Activated T-cell treated with anti-CD3 and anti-CD28 coated beads for 1 hour (primary cell): ENCODE results near the gene VKORC1.

Source experiments
- DNase-seq: peaks from one replicate; pipeline ENCODE4 v3.0.0-alpha.2; 2020; ENCODE audit warnings: low read depth

VKORC1 gene

DNA sequence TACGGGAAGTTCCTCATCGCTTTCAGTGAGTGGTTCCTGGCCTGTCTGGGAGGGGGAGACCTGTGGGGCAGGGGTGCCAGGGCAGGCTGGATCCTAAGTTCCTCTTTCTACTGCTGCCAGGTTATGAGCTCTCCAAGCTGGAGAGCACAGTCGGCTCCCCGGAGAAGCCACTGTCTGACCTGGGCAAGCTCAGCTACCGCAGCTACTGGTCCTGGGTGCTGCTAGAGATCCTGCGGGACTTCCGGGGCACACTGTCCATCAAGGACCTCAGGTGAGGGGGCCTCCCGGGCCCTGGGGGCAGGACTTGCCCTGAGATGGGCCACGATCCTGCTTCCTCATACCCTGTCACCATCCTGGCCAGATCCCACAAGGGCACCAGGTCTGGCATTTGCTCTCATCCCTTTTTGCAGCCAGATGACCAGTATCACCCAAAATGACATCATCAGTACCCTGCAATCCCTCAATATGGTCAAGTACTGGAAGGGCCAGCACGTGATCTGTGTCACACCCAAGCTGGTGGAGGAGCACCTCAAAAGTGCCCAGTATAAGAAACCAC lies 35.8 kb upstream of the VKORC1 start:
- no peak for DNase-seq

DNA sequence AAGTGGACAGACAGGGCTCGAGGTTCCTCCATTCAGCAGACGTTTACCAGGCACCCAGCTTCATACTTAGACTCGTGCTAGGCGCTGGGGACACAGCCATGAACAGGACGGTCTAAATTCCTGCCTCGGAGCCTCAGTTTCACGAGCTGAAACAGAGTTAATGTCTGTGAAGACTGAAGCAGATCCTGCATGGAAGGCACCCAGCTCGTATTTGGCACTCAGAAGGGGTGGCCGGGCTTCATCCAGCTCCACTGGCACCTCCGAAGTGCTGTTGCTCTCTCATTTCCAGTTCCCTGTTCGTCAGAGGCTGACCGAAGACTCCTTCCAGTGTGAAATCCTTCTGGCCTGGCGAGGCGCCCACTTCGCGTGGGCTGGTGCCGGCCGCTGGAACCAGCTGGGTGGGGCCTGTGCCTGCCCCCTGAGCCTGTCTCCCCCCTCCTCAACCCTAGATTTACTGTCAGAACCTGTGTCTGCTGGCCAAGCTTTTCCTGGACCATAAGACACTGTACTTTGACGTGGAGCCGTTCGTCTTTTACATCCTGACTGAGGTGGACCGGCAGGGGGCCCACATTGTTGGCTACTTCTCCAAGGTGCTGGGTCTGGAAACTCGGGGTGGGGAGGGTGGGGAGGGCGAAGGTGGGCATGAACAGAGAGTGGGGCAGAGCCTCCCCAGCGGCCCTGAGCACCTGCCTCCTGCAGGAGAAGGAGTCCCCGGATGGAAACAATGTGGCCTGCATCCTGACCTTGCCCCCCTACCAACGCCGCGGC lies 35.2 kb upstream of the VKORC1 start:
- DNase-seq: no peak

GRCh38 chr16:31128711-31129567 lies 34.3 kb upstream of the VKORC1 start:
- no peak for DNase-seq

DNA sequence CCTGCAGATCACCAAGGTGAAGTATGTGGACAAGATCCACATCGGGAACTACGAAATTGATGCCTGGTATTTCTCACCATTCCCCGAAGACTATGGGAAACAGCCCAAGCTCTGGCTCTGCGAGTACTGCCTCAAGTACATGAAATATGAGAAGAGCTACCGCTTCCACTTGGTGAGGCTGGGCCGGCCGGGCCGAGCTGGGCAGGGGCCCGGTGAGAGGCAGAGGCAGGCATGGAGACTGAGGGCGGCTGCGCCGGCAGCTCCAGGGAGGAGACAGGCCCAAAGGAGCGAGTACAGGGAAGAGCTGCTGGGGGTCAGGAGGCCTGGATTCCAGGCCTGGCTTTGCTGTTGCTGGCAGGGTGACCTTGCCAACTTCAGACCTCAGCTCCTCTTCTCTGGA lies 32.6 kb upstream of the VKORC1 start:
- no peak for DNase-seq

DNA sequence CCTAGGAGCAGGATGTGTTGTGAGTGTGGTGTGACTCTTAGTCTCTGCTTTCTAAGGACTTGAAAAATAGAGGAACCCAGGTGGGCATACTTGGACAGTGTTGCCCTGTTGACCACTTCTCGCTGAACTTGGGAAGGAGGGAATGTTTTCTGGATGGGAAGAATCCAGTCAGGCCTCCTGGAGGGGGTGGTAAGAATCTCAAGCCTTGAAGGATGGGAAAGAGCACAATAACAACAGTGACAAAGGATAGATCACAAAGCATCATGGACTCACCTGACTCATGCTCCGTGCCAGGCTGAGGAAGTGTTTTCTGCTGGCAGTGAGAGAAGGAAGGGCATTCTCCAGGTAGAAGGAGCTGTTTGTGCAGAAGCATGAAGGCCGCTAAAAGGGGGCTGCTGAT lies 31.2 kb upstream of the VKORC1 start:
- no peak for DNase-seq

DNA sequence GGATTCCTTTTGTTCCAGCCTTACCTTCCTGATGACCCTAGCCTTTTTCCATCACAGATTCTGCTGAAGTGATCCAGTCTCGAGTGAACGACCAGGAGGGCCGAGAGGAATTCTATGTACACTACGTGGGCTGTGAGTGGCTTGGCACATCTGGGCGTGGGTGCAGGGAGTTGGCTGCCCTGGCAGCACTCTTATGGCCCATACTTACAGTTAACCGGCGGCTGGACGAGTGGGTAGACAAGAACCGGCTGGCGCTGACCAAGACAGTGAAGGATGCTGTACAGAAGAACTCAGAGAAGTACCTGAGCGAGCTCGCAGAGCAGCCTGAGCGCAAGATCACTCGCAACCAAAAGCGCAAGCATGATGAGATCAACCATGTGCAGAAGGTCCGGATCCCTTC lies 25.5 kb upstream of the VKORC1 start:
- DNase-seq: no peak

DNA sequence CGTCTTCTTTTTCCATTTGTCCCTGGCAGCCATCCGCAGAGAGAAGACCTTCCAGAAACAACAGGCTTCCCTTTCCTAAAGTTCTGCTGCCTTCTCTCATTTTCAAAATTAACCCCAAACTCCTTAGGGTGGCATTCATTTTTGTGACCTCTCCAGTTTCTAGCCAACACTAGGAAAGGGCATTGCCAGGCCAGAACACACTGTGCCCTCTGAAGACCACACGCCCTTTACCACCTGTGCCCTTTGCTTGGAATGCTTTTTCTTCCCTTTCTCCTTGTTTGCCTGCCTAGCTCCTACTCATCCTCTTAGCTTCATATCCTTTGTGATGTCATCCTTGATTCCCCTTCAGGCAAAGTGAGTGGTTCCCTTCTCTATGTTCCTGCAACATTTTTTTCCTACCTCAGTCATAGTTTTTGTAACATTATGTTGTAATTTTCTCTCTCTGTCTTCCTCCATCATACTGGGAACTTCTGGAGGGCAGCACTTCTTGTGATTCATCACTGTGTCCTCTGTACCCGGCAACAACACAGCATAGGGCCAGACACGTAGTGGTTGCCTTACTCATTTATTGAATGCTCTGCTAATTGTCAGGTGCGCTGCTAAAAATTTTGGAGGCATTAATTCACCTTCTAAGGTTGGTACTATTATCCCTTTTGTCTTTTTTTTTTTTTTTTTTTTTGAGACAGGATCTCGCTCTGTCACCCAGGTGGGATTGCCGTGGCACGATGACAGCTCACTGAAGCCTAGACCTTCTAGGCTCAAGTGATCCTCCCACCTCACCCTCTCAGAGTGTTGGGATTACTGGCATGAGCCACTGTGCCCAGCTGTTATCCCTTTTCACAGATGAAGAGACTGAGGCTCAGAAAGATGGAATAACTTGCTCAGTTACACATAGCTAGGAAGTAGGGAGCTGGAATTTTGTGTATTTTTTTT lies 23.9 kb upstream of the VKORC1 start:
- DNase-seq: no peak

DNA sequence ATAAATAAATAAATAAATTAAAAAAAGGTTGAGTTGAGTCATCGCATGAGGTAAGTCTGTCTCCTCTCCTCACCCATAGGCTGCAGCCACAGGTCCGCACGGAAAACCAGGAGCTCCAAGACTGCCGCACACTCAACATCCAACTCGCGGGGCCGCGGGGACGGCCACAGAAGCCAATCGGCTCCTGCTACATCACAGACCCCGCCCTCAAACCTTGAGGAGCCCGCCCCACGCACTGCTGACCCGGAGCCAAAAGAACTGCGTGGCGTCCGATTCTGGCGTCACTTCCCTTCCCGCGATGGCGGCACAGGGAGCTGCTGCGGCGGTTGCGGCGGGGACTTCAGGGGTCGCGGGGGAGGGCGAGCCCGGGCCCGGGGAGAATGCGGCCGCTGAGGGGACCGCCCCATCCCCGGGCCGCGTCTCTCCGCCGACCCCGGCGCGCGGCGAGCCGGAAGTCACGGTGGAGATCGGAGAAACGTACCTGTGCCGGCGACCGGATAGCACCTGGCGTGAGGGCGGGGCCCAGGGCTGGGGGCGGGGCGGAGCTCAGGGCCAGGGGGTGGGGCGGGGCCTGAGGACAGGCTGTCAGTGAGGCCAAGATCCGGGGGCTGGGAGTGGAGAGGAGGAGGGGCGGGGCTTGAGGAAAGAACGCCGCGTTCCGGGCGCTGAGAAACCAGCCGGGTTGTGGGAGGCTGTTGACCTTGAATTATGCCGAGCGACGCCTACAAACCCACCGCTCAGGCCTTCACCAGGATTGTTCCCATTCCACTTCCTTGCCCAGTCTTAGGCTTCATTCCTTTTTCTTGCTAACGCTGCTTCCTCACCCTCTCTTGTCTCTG lies 23.0 kb upstream of the VKORC1 start, which contains the start of gene KAT8:
Gene KAT8, plus strand, starts transcription at position 281 of the 839 bp plus-strand sequence. Its CDS starts 18 bp downstream, at position 299.
- DNase-seq: peak; percentile 93

- DNase-seq: no peak
Measured at GRCh38 chr16:31114468-31114867, 19.9 kb upstream of the VKORC1 start.

DNA sequence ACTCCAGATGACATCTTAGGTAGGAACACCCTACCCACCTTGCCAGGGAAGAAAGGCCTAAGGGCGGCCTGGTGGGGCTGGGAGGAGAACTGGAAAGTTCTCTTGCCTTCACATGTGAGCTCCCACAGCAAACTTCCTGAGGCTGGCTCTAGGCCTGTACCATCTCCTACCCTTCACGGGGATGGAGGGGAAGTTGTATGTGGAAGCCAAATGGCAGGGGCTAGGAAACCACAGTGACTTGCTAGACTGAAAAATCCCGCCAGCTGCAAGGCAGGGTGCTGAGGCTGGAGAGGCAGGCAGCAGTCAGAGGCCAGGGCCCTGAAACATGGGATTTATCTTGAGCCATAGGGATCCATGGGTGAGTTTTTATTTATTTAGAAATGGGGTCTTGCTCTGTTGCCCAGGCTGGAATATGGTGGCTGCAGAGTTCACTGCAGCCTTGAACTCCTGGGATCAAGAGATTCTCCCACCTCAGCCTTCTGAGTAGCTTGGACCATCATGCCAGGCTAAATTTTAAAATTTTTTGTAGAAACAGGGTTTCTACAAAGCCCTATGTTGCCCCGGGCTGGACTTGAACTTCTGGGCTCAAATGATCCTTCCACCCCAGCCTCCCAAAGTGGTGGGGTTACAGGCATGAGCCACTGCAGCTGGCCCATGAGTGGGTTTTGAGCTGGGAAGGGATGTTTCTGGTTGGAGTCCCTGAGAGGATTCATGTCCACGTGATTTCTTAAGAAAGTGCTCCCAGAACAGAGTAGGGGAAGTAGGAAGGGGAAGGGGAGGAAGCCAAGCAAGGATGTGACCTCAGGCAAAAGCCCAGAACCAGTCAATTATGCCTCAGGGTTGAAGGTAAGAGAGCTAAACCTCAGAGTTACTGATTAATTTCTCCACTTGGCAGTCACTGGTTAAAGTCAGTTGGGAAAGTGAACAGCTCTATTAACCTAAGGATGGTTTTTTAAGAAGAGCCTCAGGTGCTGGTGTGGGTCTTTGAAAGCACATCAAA lies 18.8 kb upstream of the VKORC1 start:
- no peak for DNase-seq

DNA sequence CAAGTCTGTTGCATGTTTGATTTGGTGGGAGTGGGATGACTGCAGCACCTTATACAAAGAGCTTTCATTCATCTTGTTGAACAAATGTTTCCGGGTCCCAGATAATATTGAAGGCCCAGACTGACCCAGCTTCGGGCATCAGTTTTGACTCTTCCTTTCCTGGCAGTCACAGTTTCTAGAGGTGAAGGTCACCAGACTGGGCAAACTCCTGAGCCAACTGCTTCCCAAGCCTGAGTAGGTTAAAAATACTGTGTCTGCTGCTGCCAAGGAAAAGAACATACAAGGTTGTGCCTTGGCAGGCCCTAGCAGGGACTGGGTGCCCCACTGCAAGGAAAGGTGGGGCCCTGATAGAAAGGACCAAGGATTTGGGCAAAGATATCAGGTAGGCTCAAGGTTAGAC lies 18.1 kb upstream of the VKORC1 start:
- no peak for DNase-seq

DNA sequence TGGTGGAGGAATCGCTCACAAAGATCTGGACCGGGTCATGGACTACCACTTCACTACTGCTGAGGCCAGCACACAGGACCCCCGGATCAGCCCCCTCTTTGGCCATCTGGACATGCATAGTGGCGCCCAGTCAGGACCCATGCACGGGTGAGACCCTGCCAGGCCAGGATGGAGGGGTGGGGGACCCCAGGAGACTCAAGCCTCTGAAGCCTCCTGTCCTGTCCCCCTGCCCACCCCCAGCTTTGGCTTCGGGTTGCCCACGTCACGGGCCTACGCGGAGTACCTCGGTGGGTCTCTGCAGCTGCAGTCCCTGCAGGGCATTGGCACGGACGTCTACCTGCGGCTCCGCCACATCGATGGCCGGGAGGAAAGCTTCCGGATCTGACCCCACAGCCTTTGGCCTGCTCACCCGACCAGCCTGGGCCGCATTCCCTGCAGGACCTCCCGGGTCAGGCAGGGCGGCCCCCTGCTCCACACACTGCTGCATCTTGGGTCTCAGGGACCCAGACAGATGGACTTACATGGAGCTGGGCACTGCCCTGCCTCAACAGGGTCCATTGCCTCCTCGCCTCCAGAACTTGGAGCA lies 17.4 kb upstream of the VKORC1 start:
- DNase-seq: no peak

GRCh38 chr16:31110106-31111034 lies 15.8 kb upstream of the VKORC1 start:
- no peak for DNase-seq

DNA sequence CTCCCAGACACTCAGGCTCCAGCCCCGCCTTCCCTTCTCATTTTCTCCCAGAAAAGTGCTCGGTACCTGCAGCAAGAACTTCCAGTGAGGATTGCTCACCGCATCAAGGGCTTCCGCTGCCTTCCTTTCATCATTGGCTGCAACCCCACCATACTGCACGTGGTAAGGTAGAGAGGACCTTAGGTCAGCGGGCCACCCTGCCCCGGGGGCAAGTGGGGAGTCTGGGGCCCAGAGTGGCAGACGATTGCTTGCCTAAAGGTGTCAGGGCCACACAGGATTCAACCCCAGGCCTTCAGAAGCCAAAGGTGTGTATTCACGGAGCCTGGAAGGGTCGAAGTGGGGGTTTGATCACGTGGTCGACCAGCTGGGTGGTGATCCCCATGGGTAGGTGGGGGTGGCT lies 15.0 kb upstream of the VKORC1 start:
- DNase-seq: no peak

DNA sequence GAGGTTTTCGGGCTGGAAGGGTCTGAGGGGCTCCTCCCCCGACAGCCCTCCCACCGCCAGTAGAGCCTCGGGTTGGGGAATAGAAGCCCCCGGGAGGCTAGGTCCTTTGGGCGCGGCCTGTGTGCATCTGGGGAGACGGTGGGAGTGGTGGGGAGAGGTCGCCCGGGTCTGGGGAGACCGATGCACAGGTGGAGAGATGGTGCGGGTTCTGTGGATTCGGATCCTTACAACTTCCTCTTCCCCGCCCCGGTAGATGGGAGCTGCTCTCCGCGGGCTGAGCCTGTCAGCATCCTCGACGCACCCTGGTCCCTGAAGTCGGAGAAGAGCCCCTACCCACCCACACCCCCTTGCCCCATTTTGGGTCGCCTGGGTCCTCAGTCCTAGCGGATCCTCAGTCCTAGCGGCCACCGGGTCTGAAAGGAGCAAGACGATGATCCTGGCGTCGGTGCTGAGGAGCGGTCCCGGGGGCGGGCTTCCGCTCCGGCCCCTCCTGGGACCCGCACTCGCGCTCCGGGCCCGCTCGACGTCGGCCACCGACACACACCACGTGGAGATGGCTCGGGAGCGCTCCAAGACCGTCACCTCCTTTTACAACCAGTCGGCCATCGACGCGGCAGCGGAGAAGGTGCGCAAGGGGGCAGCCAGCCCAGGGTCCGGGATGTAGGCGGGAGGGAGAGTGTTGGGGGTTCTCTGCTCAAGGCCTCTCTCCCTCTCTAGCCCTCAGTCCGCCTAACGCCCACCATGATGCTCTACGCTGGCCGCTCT lies 14.4 kb upstream of the VKORC1 start:
- no peak for DNase-seq

DNA sequence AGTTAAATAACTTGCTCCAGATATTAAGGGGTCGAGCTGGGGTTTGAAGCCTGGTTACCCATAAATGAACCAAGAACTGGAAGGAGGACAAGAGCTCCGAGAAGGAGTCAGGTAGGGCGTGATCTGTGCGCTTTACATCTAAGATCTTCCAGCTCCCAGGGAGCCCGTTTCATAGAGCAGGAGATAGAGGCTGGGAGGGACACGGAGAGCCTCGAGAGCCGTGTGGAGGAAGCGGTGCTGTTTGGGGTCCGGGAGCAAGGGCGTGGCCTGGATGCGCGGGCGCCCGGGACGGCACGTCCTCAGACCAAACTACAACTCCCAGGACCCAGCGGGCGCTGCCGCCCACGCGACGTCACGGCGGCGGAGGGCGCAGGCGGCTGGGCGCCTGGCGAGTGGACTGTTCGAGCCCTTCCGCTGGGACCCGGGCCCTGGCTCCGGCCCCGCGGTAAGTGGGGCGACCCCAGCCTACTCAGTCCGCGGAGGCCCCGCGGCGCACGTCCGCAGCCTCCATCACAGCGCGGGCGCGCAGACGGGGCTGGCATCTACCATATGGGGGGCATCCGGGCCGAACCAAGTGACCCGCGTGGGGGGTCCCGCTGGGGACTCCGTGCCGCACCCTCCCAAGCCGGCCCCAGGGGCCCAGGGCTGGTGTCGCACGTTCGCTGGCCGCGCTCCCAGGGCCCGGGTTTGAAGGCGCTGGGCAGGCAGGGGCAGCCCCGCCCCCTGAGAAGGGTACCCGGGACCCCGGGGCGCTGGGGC lies 13.6 kb upstream of the VKORC1 start, which contains the start of gene BCKDK:
Gene BCKDK, plus strand, starts transcription at position 352 of the 759 bp plus-strand sequence. CDS start 838 bp downstream, outside the sequence.
- peak; percentile 47 for DNase-seq
